Ishikawa (cell line): Measurements from ENCODE around the gene ZNF358.
A peak's percentile ranks its signal among the peaks of the same experiment; 100 is the strongest.

Source experiments
- CEBPB ChIP-seq: IDR thresholded peaks from 2 replicates; pipeline ENCODE4 v1.6.1; 2012
- CREB1 ChIP-seq: IDR thresholded peaks from 2 replicates; pipeline ENCODE4 v1.6.1; 2012; ENCODE audit warnings: low read depth
- EGR1 ChIP-seq: IDR thresholded peaks from 2 replicates; pipeline ENCODE4 v1.6.1; 2012
- EP300 ChIP-seq: IDR thresholded peaks from 2 replicates; pipeline ENCODE4 v1.6.1; 2012; ENCODE audit warnings: borderline replicate concordance
- FOXM1 ChIP-seq: IDR thresholded peaks from 2 replicates; pipeline ENCODE4 v1.6.1; 2012; ENCODE audit warnings: low read depth, borderline replicate concordance
- MAX ChIP-seq: IDR thresholded peaks from 2 replicates; pipeline ENCODE4 v1.6.1; 2012
- NFIC ChIP-seq: IDR thresholded peaks from 2 replicates; pipeline ENCODE4 v1.6.1; 2012
- REST ChIP-seq: IDR thresholded peaks from 2 replicates; pipeline ENCODE4 v1.6.1; 2012; ENCODE audit warnings: low read depth, mild to moderate bottlenecking
- TAF1 ChIP-seq: IDR thresholded peaks from 2 replicates; pipeline ENCODE4 v1.6.1; 2012; ENCODE audit warnings: low read depth, mild to moderate bottlenecking
- TEAD4 ChIP-seq: IDR thresholded peaks from 2 replicates; pipeline ENCODE4 v1.6.1; 2012
- YY1 ChIP-seq: IDR thresholded peaks from 2 replicates; pipeline ENCODE4 v1.6.1; 2012; ENCODE audit warnings: low read depth
- ZBTB7A ChIP-seq: IDR thresholded peaks from 2 replicates; pipeline ENCODE4 v1.6.1; 2012; ENCODE audit warnings: low read depth

GRCh38 chr19:7534531-7535046 is 18.7 kb downstream of the ZNF358 start:
- 0 out of 2 replicates have a peak, but pooled peaks have one; percentile 0 for TF ChIP-seq CEBPB
- TF ChIP-seq EP300: no peak
- no peak for TF ChIP-seq REST
- TF ChIP-seq CREB1: no peak
- TF ChIP-seq FOXM1: no peak
- TF ChIP-seq EGR1: no peak
- TF ChIP-seq MAX: no peak
- TF ChIP-seq TAF1: no peak
- TF ChIP-seq ZBTB7A: no peak
- 0 out of 2 replicates have a peak, but pooled peaks have one; percentile 33 for TF ChIP-seq TEAD4
- TF ChIP-seq NFIC: no peak
- TF ChIP-seq YY1: peak; percentile 82
